GM12878 (cell line): ENCODE measurements around the gene PXDC1. TPM values are rescaled to one million over a fixed set of nuclear protein-coding genes. Genes with fewer than 3 reads are reported as not detected.

ENCODE experiments used
- ATAC-seq: fragments of 200-7000 bp; cut with Tn5 transposase; 3 replicates; pipeline ENCODE4 v1.9.1; 2020; ENCODE audit warnings: mild to moderate bottlenecking, moderate library complexity
- BruUV-seq: library from RNA; stranded (reverse); fragments of 400-500 nt; replicated peaks from 2 replicates; lab custom pipeline; 2021; lab: Mats Ljungman, UMichigan
- CTCF ChIA-PET: fragments of 300-600 bp; sonication (Branson Sonifier 250); formaldehyde crosslinking; extraction: SDS; loops from one replicate; lab custom pipeline; 2021; ENCODE audit warnings: inconsistent platforms; lab: Yijun Ruan, JAX
- POLR2A ChIA-PET: fragments of 350-600 bp; formaldehyde crosslinking; extraction: SDS; loops from one replicate; lab custom pipeline; 2021; ENCODE audit warnings: inconsistent platforms; lab: Charles Lee
- RAD21 ChIA-PET: fragments of 300-600 bp; sonication (Branson Sonifier 250); formaldehyde crosslinking; loops from one replicate; lab custom pipeline; 2023; ENCODE audit warnings: antibody characterized with exemption; ENCODE audit not compliant: unreplicated experiment; lab: Charles Lee
- SMC1A ChIA-PET: fragments of 300-600 bp; sonication (Branson Sonifier 250); formaldehyde crosslinking; loops from one replicate; lab custom pipeline; 2023; ENCODE audit not compliant: unreplicated experiment, uncharacterized antibody; lab: Charles Lee
- DNase-seq: peaks from one replicate; pipeline ENCODE4 v3.0.0-alpha.2; 2011; ENCODE audit warnings: low read depth, low spot score
- FAIRE-seq: peaks from 3 replicates; lab custom pipeline; 2011; peaks lifted over from hg19 to GRCh38; lab: Jason Lieb, UNC
- H2AFZ ChIP-seq: 2 replicates; pipeline ENCODE4 v1.6.0; 2011; ENCODE audit warnings: low read depth, low read length, control low read depth; ENCODE audit not compliant: control insufficient read depth
- H3K27ac ChIP-seq: 2 replicates; pipeline ENCODE4 v1.5.1; 2011; ENCODE audit warnings: control low read depth; ENCODE audit not compliant: control insufficient read depth, insufficient read depth
- H3K27me3 ChIP-seq, 2 experiments: replicated peaks in 1 of 2; 2 replicates each; pipeline versions ENCODE4 v1.6.0 to v1.6.1; 2011; ENCODE audit warnings: low read length in 1 of 2; ENCODE audit not compliant: control insufficient read depth in 2 of 2, insufficient read depth in 2 of 2
- H3K36me3 ChIP-seq, 2 experiments: 2 replicates each; pipeline ENCODE4 v1.5.1; 2011; ENCODE audit warnings: low read length in 1 of 2; ENCODE audit not compliant: control insufficient read depth in 2 of 2, insufficient read depth in 2 of 2
- H3K4me1 ChIP-seq: 2 replicates; pipeline ENCODE4 v1.6.1; 2011; ENCODE audit warnings: mild to moderate bottlenecking, low read length, moderate library complexity, mixed read lengths; ENCODE audit not compliant: control insufficient read depth, insufficient read depth
- H3K4me2 ChIP-seq: 2 replicates; pipeline ENCODE4 v1.6.0; 2011; ENCODE audit warnings: control low read depth; ENCODE audit not compliant: control insufficient read depth, insufficient read depth
- H3K4me3 ChIP-seq: fragments of 200-600 bp; sonication (generic); 2 replicates; pipeline ENCODE4 v1.5.1; 2016
- H3K79me2 ChIP-seq: 2 replicates; pipeline ENCODE4 v1.6.0; 2011; ENCODE audit warnings: low read length; ENCODE audit not compliant: control insufficient read depth, insufficient read depth
- H3K9ac ChIP-seq: 2 replicates; pipeline ENCODE4 v1.8.0; 2011; ENCODE audit warnings: low read length, control low read depth, mixed read lengths; ENCODE audit not compliant: control insufficient read depth, insufficient read depth
- H3K9me3 ChIP-seq: replicated peaks from 3 replicates; pipeline ENCODE4 v1.5.1; 2011; ENCODE audit warnings: mild to moderate bottlenecking, low read length; ENCODE audit not compliant: control insufficient read depth, insufficient read depth
- H4K20me1 ChIP-seq: 2 replicates; pipeline ENCODE4 v1.6.0; 2011; ENCODE audit not compliant: control insufficient read depth, insufficient read depth
- ATF7 ChIP-seq: fragments of 450-650 bp; IDR thresholded peaks from 2 replicates; pipeline ENCODE4 v1.6.1; 2016; ENCODE audit warnings: low read depth, mild to moderate bottlenecking
- CHD1 ChIP-seq: IDR thresholded peaks from 2 replicates; pipeline ENCODE4 v1.6.1; 2012; ENCODE audit warnings: low read depth, low read length, improper control_type of control experiment
- ESRRA ChIP-seq: IDR thresholded peaks from 2 replicates; pipeline ENCODE4 v1.6.1; 2012; ENCODE audit warnings: mild to moderate bottlenecking, low read length, improper control_type of control experiment
- ETV6 ChIP-seq, 2 experiments: fragments of 450-650 bp in 1 of 2; IDR thresholded peaks in 1 of 2; conservative IDR thresholded peaks in 1 of 2; 2 replicates each; pipeline ENCODE4 v1.6.1; 2014; ENCODE audit warnings: antibody characterized with exemption in 1 of 2, borderline replicate concordance in 1 of 2, low read depth in 1 of 2, mild to moderate bottlenecking in 1 of 2, moderate library complexity in 1 of 2
- GABPA ChIP-seq: IDR thresholded peaks from 2 replicates; pipeline ENCODE4 v1.6.1; 2014; ENCODE audit warnings: antibody characterized with exemption, low read depth, mild to moderate bottlenecking, inconsistent platforms
- HCFC1 ChIP-seq: fragments of 150-350 bp; IDR thresholded peaks from 2 replicates; pipeline ENCODE4 v1.6.1; 2014; ENCODE audit warnings: low read length
- HDAC2 ChIP-seq: fragments of 200-600 bp; sonication (generic); IDR thresholded peaks from 2 replicates; pipeline ENCODE4 v1.6.1; 2017
- IRF5 ChIP-seq: fragments of 450-650 bp; IDR thresholded peaks from 2 replicates; pipeline ENCODE4 v1.6.1; 2017; ENCODE audit warnings: borderline replicate concordance
- MEF2B ChIP-seq: fragments of 450-650 bp; IDR thresholded peaks from 2 replicates; pipeline ENCODE4 v1.6.1; 2018; ENCODE audit warnings: mild to moderate bottlenecking, moderate library complexity; ENCODE audit not compliant: partially characterized antibody, poor library complexity, severe bottlenecking
- MLLT1 ChIP-seq: fragments of 450-650 bp; IDR thresholded peaks from 2 replicates; pipeline ENCODE4 v1.6.1; 2016; ENCODE audit warnings: mild to moderate bottlenecking
- NFYA ChIP-seq: IDR thresholded peaks from 2 replicates; pipeline ENCODE4 v1.6.1; 2011; ENCODE audit warnings: low read depth, mild to moderate bottlenecking, low read length, improper control_type of control experiment, borderline replicate concordance
- PAX5 ChIP-seq: IDR thresholded peaks from 2 replicates; pipeline ENCODE4 v1.6.1; 2011; ENCODE audit warnings: low read depth, low read length, borderline replicate concordance
- PML ChIP-seq: IDR thresholded peaks from 2 replicates; pipeline ENCODE4 v1.6.1; 2012; ENCODE audit warnings: low read length, inconsistent platforms
- RB1 ChIP-seq: fragments of 450-650 bp; formaldehyde crosslinking; IDR thresholded peaks from 2 replicates; pipeline ENCODE4 v1.6.1; 2017; ENCODE audit warnings: mild to moderate bottlenecking, borderline replicate concordance
- SIX5 ChIP-seq: IDR thresholded peaks from 2 replicates; pipeline ENCODE4 v1.6.1; 2011; ENCODE audit warnings: mild to moderate bottlenecking, low read depth, low read length, moderate library complexity; ENCODE audit not compliant: severe bottlenecking
- SMC3 ChIP-seq: IDR thresholded peaks from 2 replicates; pipeline ENCODE4 v1.6.1; 2011; ENCODE audit warnings: low read length, improper control_type of control experiment, borderline replicate concordance
- SREBF2 ChIP-seq: IDR thresholded peaks from 2 replicates; pipeline ENCODE4 v1.6.1; 2012; ENCODE audit warnings: mild to moderate bottlenecking, low read length
- SRF ChIP-seq, 2 experiments: IDR thresholded peaks; 2 replicates each; pipeline ENCODE4 v1.6.1; 2011; ENCODE audit warnings: low read depth in 2 of 2, low read length in 2 of 2, mild to moderate bottlenecking in 1 of 2, moderate library complexity in 1 of 2
- WGBS: methylation state at CpG from one replicate; pipeline ENCODE4 v1.1.6; 2016; ENCODE audit warnings: low lambda C conversion rate; ENCODE audit not compliant: insufficient replicate concordance, insufficient coverage; ENCODE audit errors: missing lambda C conversion rate; 5-methylcytosine and 5-hydroxymethylcytosine counted together
- in situ Hi-C: fragments of 300-500 bp; cut with MboI; formaldehyde crosslinking; loops from 9 replicates; pipeline ENCODE4 v1.14.3; 2018; ENCODE audit warnings: mixed read lengths
- intact Hi-C: fragments of 100-400 bp; cut with micrococcal nuclease; formaldehyde crosslinking; loops from one replicate; pipeline ENCODE4 v1.14.2; 2022; ENCODE audit not compliant: unreplicated experiment
- polyA plus RNA-seq, 11 experiments: library from polyadenylated mRNA; depleted of rRNA in 4 of 11; unstranded in 6 of 11; stranded (reverse) in 5 of 11; fragments of >200 nt; fragmentation: Nextera tagmentation in 4 of 11; fragmentation: Illumina TruSeq in 1 of 11; extraction: Ambion mirVana in 4 of 11; extraction: Trizol in 1 of 11; gene quantifications; 1 replicate in 1 of 11; 2 replicates in 10 of 11; pipeline versions ENCODE4 v1.2.1 to v1.2.3, GENCODE V29; 2011 to 2016; ENCODE audit warnings: inconsistent platforms in 2 of 11, missing spikeins in 2 of 11, low read depth in 1 of 11
- total RNA-seq, 4 experiments: library from RNA; depleted of rRNA in 3 of 4; stranded (reverse); fragments of >200 nt in 3 of 4; fragmentation: Illumina TruSeq in 1 of 4; extraction: Trizol in 1 of 4; gene quantifications; 2 replicates each; pipeline versions ENCODE4 v1.2.1 to v1.2.3, GENCODE V29; 2013 to 2021
- TF ChIP-seq, protein P1 (sequence below): fragments of 450-650 bp; formaldehyde crosslinking; IDR thresholded peaks from 2 replicates; pipeline ENCODE4 v1.4.0; 2020; ENCODE audit warnings: mild to moderate bottlenecking, moderate library complexity

The PXDC1 gene
- total and polyA plus RNA-seq, 10 of the 15 experiments (the other 5 are each of a cell fraction or from before 2014, with no cell fraction given) = 0.03 to 0.72 (median 0.32) TPM; not detected in 2

DNA sequence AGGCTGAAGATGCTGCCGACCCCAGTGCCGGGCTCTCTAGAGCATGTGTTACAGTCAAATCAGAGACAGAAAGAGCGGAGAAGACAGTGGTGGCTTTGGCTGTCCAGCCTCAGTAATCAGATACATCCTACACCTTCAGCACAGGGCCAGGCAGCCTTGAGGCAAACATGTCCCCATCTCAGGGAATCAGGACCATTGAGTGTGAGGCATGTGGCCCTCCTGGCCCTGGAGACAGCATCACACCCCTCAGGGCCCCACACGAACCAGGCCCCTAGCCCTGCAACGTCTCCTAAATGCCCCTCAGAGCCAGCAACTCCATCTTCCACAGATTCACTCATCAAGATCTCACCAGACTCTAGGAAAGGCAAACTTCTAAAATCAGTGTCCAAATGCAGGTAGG is 24.5 kb downstream of the PXDC1 start:
- H3K9ac ChIP-seq = no peak overlapping the region
- H2AFZ ChIP-seq = no peak overlapping the region
- ATAC-seq (no peak), DNase-seq (no peak), FAIRE-seq (no peak)
- no peak overlapping the region for H3K27ac ChIP-seq
- CTCF ChIA-PET = interaction anchor here (2.2 kb wide), 1 partner anchor 447 kb away, joined by 6 read pairs; no protein-coding TSS in a partner anchor
- POLR2A ChIA-PET = no interaction called here
- RAD21 ChIA-PET = no interaction called here
- 40% methylated on average over 5 of the region's 5 CpGs for WGBS
- in situ Hi-C loops = no loop called here
- intact Hi-C loops = no loop called here
- no peaks in the 10 kb centered on the region for H3K36me3 ChIP-seq
- no TSS peak for BruUV-seq
- H3K79me2 ChIP-seq = no peaks in the 10 kb centered on the region
- H3K4me1 ChIP-seq = no peaks in the 10 kb centered on the region; the same call in 1 of the 2 replicates
- no peak for TF ChIP-seq CHD1
- no peak for TF ChIP-seq ESRRA
- TF ChIP-seq, protein P1, sequence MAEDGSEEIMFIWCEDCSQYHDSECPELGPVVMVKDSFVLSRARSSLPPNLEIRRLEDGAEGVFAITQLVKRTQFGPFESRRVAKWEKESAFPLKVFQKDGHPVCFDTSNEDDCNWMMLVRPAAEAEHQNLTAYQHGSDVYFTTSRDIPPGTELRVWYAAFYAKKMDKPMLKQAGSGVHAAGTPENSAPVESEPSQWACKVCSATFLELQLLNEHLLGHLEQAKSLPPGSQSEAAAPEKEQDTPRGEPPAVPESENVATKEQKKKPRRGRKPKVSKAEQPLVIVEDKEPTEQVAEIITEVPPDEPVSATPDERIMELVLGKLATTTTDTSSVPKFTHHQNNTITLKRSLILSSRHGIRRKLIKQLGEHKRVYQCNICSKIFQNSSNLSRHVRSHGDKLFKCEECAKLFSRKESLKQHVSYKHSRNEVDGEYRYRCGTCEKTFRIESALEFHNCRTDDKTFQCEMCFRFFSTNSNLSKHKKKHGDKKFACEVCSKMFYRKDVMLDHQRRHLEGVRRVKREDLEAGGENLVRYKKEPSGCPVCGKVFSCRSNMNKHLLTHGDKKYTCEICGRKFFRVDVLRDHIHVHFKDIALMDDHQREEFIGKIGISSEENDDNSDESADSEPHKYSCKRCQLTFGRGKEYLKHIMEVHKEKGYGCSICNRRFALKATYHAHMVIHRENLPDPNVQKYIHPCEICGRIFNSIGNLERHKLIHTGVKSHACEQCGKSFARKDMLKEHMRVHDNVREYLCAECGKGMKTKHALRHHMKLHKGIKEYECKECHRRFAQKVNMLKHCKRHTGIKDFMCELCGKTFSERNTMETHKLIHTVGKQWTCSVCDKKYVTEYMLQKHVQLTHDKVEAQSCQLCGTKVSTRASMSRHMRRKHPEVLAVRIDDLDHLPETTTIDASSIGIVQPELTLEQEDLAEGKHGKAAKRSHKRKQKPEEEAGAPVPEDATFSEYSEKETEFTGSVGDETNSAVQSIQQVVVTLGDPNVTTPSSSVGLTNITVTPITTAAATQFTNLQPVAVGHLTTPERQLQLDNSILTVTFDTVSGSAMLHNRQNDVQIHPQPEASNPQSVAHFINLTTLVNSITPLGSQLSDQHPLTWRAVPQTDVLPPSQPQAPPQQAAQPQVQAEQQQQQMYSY (CRISPR knock-in tag) = no peak
- no peak for TF ChIP-seq RB1
- TF ChIP-seq GABPA = no peak
- no peak for TF ChIP-seq SREBF2
- no peak for TF ChIP-seq HDAC2
- TF ChIP-seq MLLT1 = no peak
- no peak for TF ChIP-seq IRF5
- no peak for TF ChIP-seq PAX5
- TF ChIP-seq ATF7 = no peak
- TF ChIP-seq SMC3 = no peak
- no peak for TF ChIP-seq PML
- no peak for TF ChIP-seq HCFC1
- no peak for TF ChIP-seq MEF2B
- TF ChIP-seq NFYA = no peak
- no peak for TF ChIP-seq ETV6 (conservative IDR thresholded peaks at IDR 0.05 in 1 of 2, IDR thresholded peaks at IDR 0.05 in 1 of 2; ENCODE audit: borderline replicate concordance in 1 of 2, low read depth in 1 of 2)
- no peak for TF ChIP-seq SIX5
- no peak for TF ChIP-seq SRF (IDR thresholded peaks at IDR 0.05; ENCODE audit: low read depth in 2 of 2, low read length in 2 of 2)
- H3K9me3 ChIP-seq = no peaks in the 10 kb centered on the region
- H4K20me1 ChIP-seq = no peaks in the 10 kb centered on the region
- H3K27me3 ChIP-seq = no peaks in the 10 kb centered on the region
- no peak overlapping the region for H3K4me2 ChIP-seq
- SMC1A ChIA-PET = no interaction called here
- no peak overlapping the region for H3K4me3 ChIP-seq
